EH (cell line): Measurements from ENCODE around the gene PBX1.
"Not testable (repeated sequence)": the region's sequence is repeated elsewhere in the genome, so short reads cannot be mapped to it uniquely, and the experiment has no call there.

Experiments
- DNase-seq: peaks from one replicate; pipeline ENCODE4 v3.0.0-alpha.2; 2015; ENCODE audit warnings: low read depth

The PBX1 gene

GRCh38 chr1:164589961-164590507 is 31.1 kb downstream of the PBX1 start:
- DNase-seq, result no peak

- DNase-seq, result no peak
Observed at GRCh38 chr1:164590592-164590991, 31.6 kb downstream of the PBX1 start.

GRCh38 chr1:164591858-164592257 is 32.9 kb downstream of the PBX1 start:
- DNase-seq, result peak; percentile 69

- no peak for DNase-seq
Observed at GRCh38 chr1:164592634-164593033, 33.6 kb downstream of the PBX1 start.

- no peak for DNase-seq
Observed at GRCh38 chr1:164595212-164595611, 36.2 kb downstream of the PBX1 start.

- DNase-seq, result no peak
Observed at GRCh38 chr1:164596172-164596571, 37.2 kb downstream of the PBX1 start.

GRCh38 chr1:164598719-164599118 is 39.7 kb downstream of the PBX1 start:
- no peak for DNase-seq

GRCh38 chr1:164599272-164599671 is 40.3 kb downstream of the PBX1 start:
- no peak for DNase-seq

- DNase-seq, result no peak
Observed at GRCh38 chr1:164601399-164602100, 42.6 kb downstream of the PBX1 start.

GRCh38 chr1:164602101-164602422 is 43.1 kb downstream of the PBX1 start:
- no peak for DNase-seq

GRCh38 chr1:164602480-164603093 is 43.6 kb downstream of the PBX1 start:
- peak; percentile 72 for DNase-seq

GRCh38 chr1:164603805-164604204 is 44.8 kb downstream of the PBX1 start:
- not testable (repeated sequence) for DNase-seq

- DNase-seq, result peak; percentile 82
Observed at GRCh38 chr1:164604541-164604940, 45.6 kb downstream of the PBX1 start.

GRCh38 chr1:164605254-164606091 is 46.5 kb downstream of the PBX1 start:
- DNase-seq, result no peak

GRCh38 chr1:164607351-164607750 is 48.4 kb downstream of the PBX1 start:
- no peak for DNase-seq

- peak; percentile 71 for DNase-seq
Observed at GRCh38 chr1:164608651-164609057, 49.7 kb downstream of the PBX1 start.

- no peak for DNase-seq
Observed at GRCh38 chr1:164609089-164609488, 50.1 kb downstream of the PBX1 start.

GRCh38 chr1:164610538-164611222 is 51.7 kb downstream of the PBX1 start:
- DNase-seq, result no peak

- DNase-seq, result peak; percentile 82
Observed at GRCh38 chr1:164611754-164612642, 53.0 kb downstream of the PBX1 start.

- no peak for DNase-seq
Observed at GRCh38 chr1:164613176-164613575, 54.2 kb downstream of the PBX1 start.

GRCh38 chr1:164614316-164614715 is 55.3 kb downstream of the PBX1 start:
- DNase-seq, result no peak
